ENCODE data around the gene STON1. TPM values are rescaled to one million over a fixed set of nuclear protein-coding genes. Genes with fewer than 3 reads are reported as not detected.
"Not testable (repeated sequence)": the region's sequence is repeated elsewhere in the genome, so short reads cannot be mapped to it uniquely, and the experiment has no call there.

STON1 gene
- total and polyA plus RNA-seq, 4 donors, result 16.5 to 19.5 (median 18.1) TPM

DNA sequence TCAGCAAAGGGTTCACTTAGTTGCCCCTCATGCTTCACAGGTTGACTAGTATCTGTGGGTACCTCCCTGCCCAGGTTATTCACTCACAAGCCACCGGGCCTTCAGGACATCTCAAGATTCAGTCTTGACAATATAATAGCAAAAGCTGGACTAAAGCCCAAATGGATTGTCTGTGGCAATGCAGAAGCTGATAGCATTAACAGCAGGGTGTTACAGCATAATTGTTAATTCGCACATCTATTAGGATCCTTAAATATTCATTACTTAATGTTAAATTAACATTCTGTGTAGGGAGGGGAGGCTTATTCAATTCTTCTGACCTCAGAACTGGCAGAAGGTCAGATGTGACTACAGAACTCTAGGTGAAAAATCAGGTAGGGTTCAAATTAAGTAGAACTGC lies 67.5 kb downstream of the STON1 start:
- DNase-seq (ENCODE audit: low read depth in 4 of 6, low spot score in 6 of 6), result peak in 2 of 6 donors; percentile 35 to 58
- Histone ChIP-seq H3K36me3 (ENCODE audit: control insufficient read depth, insufficient read depth, low read length) (no peaks in the 10 kb centered on the region), H3K27me3 (ENCODE audit: control insufficient read depth, insufficient read depth, low read length) (no peaks in the 10 kb centered on the region), H3K4me3 (ENCODE audit: low read depth, low read length) (no peak overlapping the region), H3K4me1 (ENCODE audit: control insufficient read depth, insufficient read depth, low read length) (no peaks in the 10 kb centered on the region), H3K27ac (ENCODE audit: low read depth, low read length) (no peak overlapping the region), H3K9me3 (ENCODE audit: control insufficient read depth, insufficient read depth, low read length) (no peaks in the 10 kb centered on the region)
- no CpG with 5 or more reads among the region's 2 CpGs for WGBS (ENCODE audit: insufficient coverage)

DNA sequence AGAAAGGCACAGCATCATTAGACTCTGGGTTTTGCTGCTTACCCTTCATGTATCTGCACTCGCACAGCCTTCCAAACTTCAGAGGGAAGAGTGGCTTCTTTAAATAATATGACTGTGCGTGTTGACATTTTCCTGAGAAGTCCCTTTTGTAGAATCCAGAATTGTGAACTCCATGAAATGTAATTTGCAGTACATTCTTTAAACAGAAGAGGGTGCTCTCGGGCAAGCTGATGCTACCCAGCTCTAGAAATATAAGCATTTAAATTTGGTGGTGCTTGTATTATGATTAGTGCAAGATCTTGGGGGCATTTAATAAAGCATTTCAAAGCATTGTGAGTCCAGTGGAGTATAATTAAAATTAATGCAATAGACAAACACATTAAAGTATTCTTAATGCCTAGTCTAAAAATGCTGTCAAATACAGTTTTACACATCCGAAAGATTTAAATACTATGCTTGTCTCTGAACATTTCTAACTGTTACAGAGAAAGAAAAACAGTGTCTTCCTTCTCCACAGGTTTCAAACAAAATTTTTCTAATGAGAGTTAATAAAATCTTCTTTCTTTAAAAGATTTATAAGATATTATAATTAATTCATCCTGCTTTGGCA lies 70.4 kb downstream of the STON1 start:
- no peak overlapping the region for H3K27ac ChIP-seq (ENCODE audit: low read depth, low read length)
- no peak overlapping the region for H3K4me3 ChIP-seq (ENCODE audit: low read depth, low read length)
- H3K9me3 ChIP-seq (ENCODE audit: control insufficient read depth, insufficient read depth, low read length), result no peaks in the 10 kb centered on the region
- 0% methylated on average over 1 of the region's 4 CpGs for WGBS (ENCODE audit: insufficient coverage)
- H3K27me3 ChIP-seq (ENCODE audit: control insufficient read depth, insufficient read depth, low read length), result no peaks in the 10 kb centered on the region
- no peaks in the 10 kb centered on the region for H3K36me3 ChIP-seq (ENCODE audit: control insufficient read depth, insufficient read depth, low read length)
- H3K4me1 ChIP-seq (ENCODE audit: control insufficient read depth, insufficient read depth, low read length), result no peaks in the 10 kb centered on the region
- peak; percentile 60 to 94 (median 69) for DNase-seq (ENCODE audit: low read depth in 4 of 6, low spot score in 6 of 6)

DNA sequence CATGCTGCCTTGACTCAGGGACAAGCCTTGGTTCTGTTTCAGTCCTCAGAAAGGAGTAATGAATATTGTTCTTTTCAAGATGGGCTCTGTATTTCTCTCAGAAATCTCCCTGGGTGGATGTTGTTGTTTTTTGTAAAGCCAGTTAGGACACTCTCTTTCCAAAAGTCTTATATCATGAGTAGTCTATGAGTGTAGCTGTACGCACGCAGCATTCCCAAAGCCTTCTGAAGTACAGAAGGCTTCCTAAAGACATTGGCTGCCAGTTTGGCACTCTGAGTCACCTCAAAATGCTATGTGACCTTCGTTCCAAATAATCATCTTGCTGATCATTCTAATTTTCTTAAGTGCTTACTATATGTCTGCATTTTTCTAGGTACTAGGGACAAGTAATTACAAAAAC lies 71.0 kb downstream of the STON1 start:
- H3K27ac ChIP-seq (ENCODE audit: low read depth, low read length), result no peak overlapping the region
- no peaks in the 10 kb centered on the region for H3K27me3 ChIP-seq (ENCODE audit: control insufficient read depth, insufficient read depth, low read length)
- no peaks in the 10 kb centered on the region for H3K36me3 ChIP-seq (ENCODE audit: control insufficient read depth, insufficient read depth, low read length)
- WGBS (ENCODE audit: insufficient coverage), result no CpG with 5 or more reads among the region's 3 CpGs
- no peak overlapping the region for H3K4me3 ChIP-seq (ENCODE audit: low read depth, low read length)
- no peaks in the 10 kb centered on the region for H3K9me3 ChIP-seq (ENCODE audit: control insufficient read depth, insufficient read depth, low read length)
- DNase-seq (ENCODE audit: low read depth in 4 of 6, low spot score in 6 of 6), result peak in 1 of 6 donors; percentile 9
- H3K4me1 ChIP-seq (ENCODE audit: control insufficient read depth, insufficient read depth, low read length), result no peaks in the 10 kb centered on the region

DNA sequence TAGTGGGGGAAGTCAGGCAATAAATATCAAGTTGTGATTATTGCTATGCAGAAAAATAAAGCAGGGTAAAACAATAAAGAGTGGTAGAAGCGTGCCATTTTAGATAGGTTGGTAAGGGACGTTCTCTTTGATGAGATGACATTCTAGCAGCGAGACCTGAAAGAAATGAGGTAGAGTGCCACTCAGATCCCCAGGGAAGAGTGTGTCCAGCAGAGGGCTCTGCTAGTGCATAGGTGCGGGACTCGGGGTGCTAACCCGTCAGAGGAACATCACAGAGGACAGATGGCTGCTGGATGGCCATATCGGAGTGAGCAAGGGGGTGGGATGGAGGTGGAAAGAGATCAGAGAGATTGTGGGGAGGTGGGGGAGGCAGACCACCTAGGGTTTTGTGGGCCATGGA lies 71.4 kb downstream of the STON1 start:
- 63% methylated on average over 7 of the region's 7 CpGs for WGBS (ENCODE audit: insufficient coverage)
- H3K27ac ChIP-seq (ENCODE audit: low read depth, low read length), result no peak overlapping the region

DNA sequence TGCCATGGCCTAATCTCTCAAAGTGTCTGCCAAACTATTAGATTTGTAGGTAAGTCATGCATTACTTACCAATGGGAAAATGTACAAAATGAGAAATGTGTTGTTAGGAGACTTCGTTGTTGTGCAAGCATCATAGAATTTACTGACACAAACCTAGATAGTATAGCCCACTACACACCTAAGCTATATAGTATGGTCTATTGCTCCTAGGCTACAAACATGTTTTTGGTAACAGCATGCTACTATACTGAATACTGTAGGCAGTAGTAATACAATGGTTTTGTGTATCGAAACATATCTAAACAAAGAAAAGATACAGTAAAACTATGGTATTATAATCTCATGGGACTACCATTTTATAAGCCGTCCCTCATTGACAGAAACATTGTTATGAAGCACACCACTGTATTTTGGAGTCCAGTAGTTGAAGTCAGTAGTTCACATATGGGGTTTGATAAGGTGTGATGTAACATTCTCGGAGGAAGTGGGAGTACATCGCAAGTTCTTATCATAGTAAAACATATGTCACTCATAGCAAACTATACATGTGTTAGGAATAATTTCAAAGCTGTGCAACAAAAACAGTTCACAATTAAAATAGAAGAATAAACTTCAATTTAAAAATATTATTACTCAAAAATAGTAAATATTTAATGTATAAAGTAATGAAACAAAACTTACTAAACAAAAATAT lies 75.7 kb downstream of the STON1 start:
- Histone ChIP-seq H3K27ac (ENCODE audit: low read depth, low read length) (no peak overlapping the region), H3K27me3 (ENCODE audit: control insufficient read depth, insufficient read depth, low read length) (no peaks in the 10 kb centered on the region), H3K4me1 (ENCODE audit: control insufficient read depth, insufficient read depth, low read length) (peaks cover 6% of the 10 kb centered on the region), H3K9me3 (ENCODE audit: control insufficient read depth, insufficient read depth, low read length) (no peaks in the 10 kb centered on the region), H3K36me3 (ENCODE audit: control insufficient read depth, insufficient read depth, low read length) (no peaks in the 10 kb centered on the region), H3K4me3 (ENCODE audit: low read depth, low read length) (no peak overlapping the region)
- no CpG with 5 or more reads among the region's 5 CpGs for WGBS (ENCODE audit: insufficient coverage)
- DNase-seq (ENCODE audit: low read depth in 4 of 6, low spot score in 6 of 6), result no peak

More for the DNA sequence above, 71.4 kb downstream of the STON1 start:
- no peaks in the 10 kb centered on the region for H3K36me3 ChIP-seq (ENCODE audit: control insufficient read depth, insufficient read depth, low read length)
- H3K4me1 ChIP-seq (ENCODE audit: control insufficient read depth, insufficient read depth, low read length), result no peaks in the 10 kb centered on the region
- DNase-seq (ENCODE audit: low read depth in 4 of 6, low spot score in 6 of 6), result peak in 1 of 6 donors; percentile 62
- H3K9me3 ChIP-seq (ENCODE audit: control insufficient read depth, insufficient read depth, low read length), result no peaks in the 10 kb centered on the region
- H3K4me3 ChIP-seq (ENCODE audit: low read depth, low read length), result no peak overlapping the region
- no peaks in the 10 kb centered on the region for H3K27me3 ChIP-seq (ENCODE audit: control insufficient read depth, insufficient read depth, low read length)

DNA sequence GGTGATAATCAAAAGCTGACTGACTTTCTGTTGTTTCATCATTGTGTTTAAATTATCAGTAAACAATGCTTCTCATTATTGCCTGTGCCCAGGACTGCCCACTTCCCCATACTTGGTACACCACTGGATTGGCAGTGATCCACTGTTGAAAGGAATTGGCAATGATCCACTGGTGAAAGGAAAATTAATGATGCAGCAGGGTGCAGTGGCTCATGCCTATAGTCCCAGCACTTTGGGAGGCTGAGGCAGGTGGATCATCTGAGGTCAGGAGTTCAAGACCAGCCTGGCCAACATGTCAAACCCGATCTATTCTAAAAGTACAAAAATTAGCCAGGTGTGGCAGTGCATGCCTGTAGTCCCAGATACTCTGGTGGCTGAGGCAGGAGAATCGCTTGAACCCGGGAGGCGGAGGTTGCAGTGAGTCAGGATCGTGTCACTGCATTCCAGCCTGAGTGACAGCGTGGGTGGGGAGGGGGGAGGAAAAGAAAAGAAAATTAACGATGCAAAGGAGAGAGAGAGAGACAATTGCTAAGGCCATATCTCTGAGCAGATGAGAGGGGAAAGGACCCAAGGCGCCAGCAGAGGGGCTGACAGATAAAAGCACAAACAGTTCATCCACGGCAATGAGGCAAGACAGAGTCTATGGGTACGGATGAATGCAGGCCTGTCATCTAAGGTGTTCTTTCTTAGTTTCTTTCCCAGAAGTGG lies 77.5 kb downstream of the STON1 start:
- Histone ChIP-seq H3K9me3 (ENCODE audit: control insufficient read depth, insufficient read depth, low read length) (no peaks in the 10 kb centered on the region), H3K4me3 (ENCODE audit: low read depth, low read length) (no peak overlapping the region), H3K27ac (ENCODE audit: low read depth, low read length) (no peak overlapping the region), H3K36me3 (ENCODE audit: control insufficient read depth, insufficient read depth, low read length) (no peaks in the 10 kb centered on the region), H3K27me3 (ENCODE audit: control insufficient read depth, insufficient read depth, low read length) (no peaks in the 10 kb centered on the region), H3K4me1 (ENCODE audit: control insufficient read depth, insufficient read depth, low read length) (peaks cover 6% of the 10 kb centered on the region)
- 74% methylated on average over 9 of the region's 10 CpGs for WGBS (ENCODE audit: insufficient coverage)
- DNase-seq (ENCODE audit: low read depth in 4 of 6, low spot score in 6 of 6), result peak in 1 of 6 donors; percentile 39

DNA sequence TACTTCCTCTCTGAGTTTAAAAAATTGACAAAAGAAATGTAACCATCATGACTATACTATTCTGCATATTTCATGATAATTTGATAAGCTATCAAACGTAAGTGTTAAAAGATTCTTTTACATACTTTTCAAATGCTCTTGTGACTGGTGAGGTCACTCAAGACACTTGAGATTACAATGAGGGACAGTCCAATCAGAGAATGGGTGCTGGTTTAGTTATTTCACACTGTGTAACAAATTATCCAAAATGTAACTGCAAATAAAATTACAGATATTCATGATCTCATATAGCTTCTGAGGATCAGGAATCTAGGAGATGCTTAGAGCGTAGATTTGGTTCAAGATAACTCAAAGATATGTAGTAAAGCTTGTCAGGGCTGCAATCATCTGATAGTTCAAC lies 83.3 kb downstream of the STON1 start:
- no peaks in the 10 kb centered on the region for H3K27me3 ChIP-seq (ENCODE audit: control insufficient read depth, insufficient read depth, low read length)

DNA sequence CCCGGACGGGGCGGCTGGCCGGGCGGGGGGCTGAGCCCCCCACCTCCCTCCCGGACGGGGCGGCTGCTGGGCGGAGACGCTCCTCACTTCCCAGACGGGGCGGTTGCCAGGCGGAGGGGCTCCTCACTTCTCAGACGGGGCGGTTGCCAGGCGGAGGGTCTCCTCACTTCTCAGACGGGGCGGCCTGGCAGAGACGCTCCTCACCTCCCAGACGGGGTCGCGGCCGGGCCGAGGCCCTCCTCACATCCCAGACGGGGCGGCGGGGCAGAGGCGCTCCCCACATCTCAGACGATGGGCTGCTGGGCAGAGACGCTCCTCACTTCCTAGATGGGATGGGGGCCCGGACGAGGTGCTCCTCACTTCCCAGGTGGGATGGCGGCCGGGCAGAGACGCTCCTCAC lies 84.6 kb downstream of the STON1 start:
- not testable (repeated sequence) for H3K9me3 ChIP-seq (ENCODE audit: control insufficient read depth, insufficient read depth, low read length); H3K27me3 ChIP-seq (ENCODE audit: control insufficient read depth, insufficient read depth, low read length); DNase-seq (ENCODE audit: low read depth in 4 of 6, low spot score in 6 of 6); H3K4me3 ChIP-seq (ENCODE audit: low read depth, low read length); H3K36me3 ChIP-seq (ENCODE audit: control insufficient read depth, insufficient read depth, low read length); H3K4me1 ChIP-seq (ENCODE audit: control insufficient read depth, insufficient read depth, low read length); H3K27ac ChIP-seq (ENCODE audit: low read depth, low read length)
- WGBS (ENCODE audit: insufficient coverage), result 98% methylated on average over 23 of the region's 35 CpGs

More for the DNA sequence above, 83.3 kb downstream of the STON1 start:
- Histone ChIP-seq H3K4me3 (ENCODE audit: low read depth, low read length) (no peak overlapping the region), H3K9me3 (ENCODE audit: control insufficient read depth, insufficient read depth, low read length) (no peaks in the 10 kb centered on the region), H3K36me3 (ENCODE audit: control insufficient read depth, insufficient read depth, low read length) (peaks cover 3% of the 10 kb centered on the region), H3K27ac (ENCODE audit: low read depth, low read length) (no peak overlapping the region), H3K4me1 (ENCODE audit: control insufficient read depth, insufficient read depth, low read length) (no peaks in the 10 kb centered on the region)
- no peak for DNase-seq (ENCODE audit: low read depth in 4 of 6, low spot score in 6 of 6)
- WGBS (ENCODE audit: insufficient coverage), result 83% methylated on average over 1 of the region's 2 CpGs

DNA sequence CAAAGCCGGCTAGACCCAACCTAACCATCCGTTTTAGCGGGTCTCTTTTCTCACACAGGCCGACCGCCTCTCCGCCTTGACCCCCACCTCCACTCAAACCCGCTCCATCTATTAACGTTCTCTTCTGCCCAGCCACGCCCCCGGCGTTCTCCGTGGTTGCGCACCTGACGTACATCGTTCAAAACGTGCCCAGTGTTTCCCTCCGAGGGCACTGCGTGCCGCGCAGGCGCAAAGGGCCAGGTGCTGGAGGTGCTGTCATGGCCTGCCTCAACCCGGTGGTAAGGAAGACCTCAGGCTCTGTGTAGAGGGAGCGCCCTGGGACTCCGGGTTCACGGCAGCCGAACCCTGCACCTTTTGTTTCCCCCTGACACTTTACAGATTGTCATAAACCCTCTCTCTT lies 87.7 kb downstream of the STON1 start, which contains the start of gene GTF2A1L:
Gene GTF2A1L, plus strand, starts transcription at position 239 of the 400 bp plus-strand sequence. Its CDS starts 19 bp downstream, at position 258.
- DNase-seq (ENCODE audit: low read depth in 4 of 6, low spot score in 6 of 6), result no peak

More for the DNA sequence above, 87.7 kb downstream of the STON1 start, which contains the start of gene GTF2A1L:
- Histone ChIP-seq H3K36me3 (ENCODE audit: control insufficient read depth, insufficient read depth, low read length) (peaks cover 3% of the 10 kb centered on the region), H3K9me3 (ENCODE audit: control insufficient read depth, insufficient read depth, low read length) (no peaks in the 10 kb centered on the region), H3K27ac (ENCODE audit: low read depth, low read length) (no peak within 1 kb of the TSS), H3K4me3 (ENCODE audit: low read depth, low read length) (no peak within 1 kb of the TSS), H3K27me3 (ENCODE audit: control insufficient read depth, insufficient read depth, low read length) (no peaks in the 10 kb centered on the region), H3K4me1 (ENCODE audit: control insufficient read depth, insufficient read depth, low read length) (no peaks in the 10 kb centered on the region)
- WGBS (ENCODE audit: insufficient coverage), result 82% methylated on average over 21 of the region's 26 CpGs
